ENCODE results near the gene MAX. TPM values are rescaled to one million over a fixed set of nuclear protein-coding genes. Genes with fewer than 3 reads are reported as not detected.

The MAX gene
- total RNA-seq, 1 experiment from 2014 or later = 72.9 TPM

DNA sequence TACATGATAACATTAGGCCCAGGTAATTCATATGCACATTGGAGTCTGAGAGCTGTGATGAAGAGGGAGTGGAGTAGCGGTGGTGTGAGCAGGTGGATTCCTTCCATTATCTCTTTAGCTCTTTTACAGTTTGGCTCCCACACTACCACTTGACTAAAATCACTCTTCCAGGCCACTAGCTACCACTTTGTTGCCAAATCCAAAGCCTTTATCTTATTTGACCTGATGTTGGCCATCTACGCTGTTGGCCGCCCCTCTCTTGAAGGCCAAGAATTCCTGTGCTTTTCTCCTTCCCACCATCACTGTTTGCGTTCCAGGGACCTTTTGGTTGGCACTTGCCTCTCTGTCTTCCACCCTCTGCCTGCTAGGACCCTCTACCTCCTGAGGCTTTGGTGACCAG, 4.0 kb upstream of the MAX start:
- Histone ChIP-seq H2AK5ac (ENCODE audit: insufficient read length, low read length) (no peak overlapping the region), H4K20me1 (ENCODE audit: control insufficient read depth, insufficient read depth, insufficient read length) (no peaks in the 10 kb centered on the region), H2BK20ac (ENCODE audit: low read depth, low read length, poor library complexity, severe bottlenecking) (no peak overlapping the region), H2AFZ (ENCODE audit: low read length) (no peak overlapping the region), H3K18ac (ENCODE audit: insufficient read length, low read depth, low read length) (no peak overlapping the region), H3K79me1 (ENCODE audit: insufficient read depth, low read depth, low read length, poor library complexity, severe bottlenecking) (no peaks in the 10 kb centered on the region), H2BK15ac (ENCODE audit: low read depth, low read length) (no peak overlapping the region), H3K23ac (ENCODE audit: insufficient read length, low read depth, low read length) (no peak overlapping the region), H3K9ac (ENCODE audit: extremely low read depth, insufficient read length, low read length) (no peak overlapping the region), H3K9me3 (ENCODE audit: control insufficient read depth, low read depth, low read length) (no peaks in the 10 kb centered on the region), H3K27me3 (ENCODE audit: insufficient read depth, low read length) (no peaks in the 10 kb centered on the region), H3K56ac (ENCODE audit: insufficient read length, low read depth, low read length) (no peak overlapping the region), H2BK120ac (ENCODE audit: low read depth, low read length, poor library complexity, severe bottlenecking) (no peak overlapping the region), H3K4me2 (ENCODE audit: insufficient read depth, insufficient read length, low read length) (no peak overlapping the region), H2BK12ac (ENCODE audit: insufficient read length, low read depth, low read length) (no peak overlapping the region), H4K8ac (replicated peaks; ENCODE audit: insufficient read length, low read depth, low read length) (no peak overlapping the region), H4K5ac (ENCODE audit: insufficient read length, low read depth, low read length) (no peak overlapping the region), H4K91ac (ENCODE audit: insufficient read length, low read depth, low read length) (no peak overlapping the region), H3K27ac (ENCODE audit: insufficient read length, low read depth, low read length) (no peak overlapping the region), H2BK5ac (ENCODE audit: insufficient read length, low read length) (no peak overlapping the region), H3K14ac (ENCODE audit: insufficient read depth, low read length) (no peak overlapping the region), H3K4me1 (ENCODE audit: insufficient read depth, low read length) (no peaks in the 10 kb centered on the region; the same call in 1 of the 2 replicates), H3K79me2 (ENCODE audit: insufficient read depth, low read length) (no peaks in the 10 kb centered on the region), H3T11ph (ENCODE audit: low read length) (no peak overlapping the region), H3K4ac (ENCODE audit: low read depth, low read length) (no peak overlapping the region), H3K23me2 (ENCODE audit: insufficient read length, low read depth, low read length, poor library complexity, severe bottlenecking) (peaks cover 8% of the 10 kb centered on the region)
- no peak overlapping the region for H3K27ac Mint-ChIP-seq
- DNase-seq = no peak
- H3K9me3 Mint-ChIP-seq = no peaks in the 10 kb centered on the region
- H3K27me3 Mint-ChIP-seq (ENCODE audit: low read depth) = peaks cover 13% of the 10 kb centered on the region
- no CpG with 5 or more reads among the region's 4 CpGs for WGBS (ENCODE audit: extremely low coverage, insufficient read length, low lambda C conversion rate)
- H3K36me3 Mint-ChIP-seq (ENCODE audit: insufficient read depth in 1 of 3, low read depth in 3 of 3) = peaks cover 0 to 3% (median 0%) of the 10 kb centered on the region in 3 experiments; a peak in 2 of 7 replicates
- no peak for TF ChIP-seq CTCF (conservative IDR thresholded peaks at IDR 0.05)
- peaks cover 14 to 16% of the 10 kb centered on the region in 2 experiments for H3K4me1 Mint-ChIP-seq
- no peak overlapping the region for H3K4me3 Mint-ChIP-seq
